Measurements from ENCODE around the gene NGB.

DNA sequence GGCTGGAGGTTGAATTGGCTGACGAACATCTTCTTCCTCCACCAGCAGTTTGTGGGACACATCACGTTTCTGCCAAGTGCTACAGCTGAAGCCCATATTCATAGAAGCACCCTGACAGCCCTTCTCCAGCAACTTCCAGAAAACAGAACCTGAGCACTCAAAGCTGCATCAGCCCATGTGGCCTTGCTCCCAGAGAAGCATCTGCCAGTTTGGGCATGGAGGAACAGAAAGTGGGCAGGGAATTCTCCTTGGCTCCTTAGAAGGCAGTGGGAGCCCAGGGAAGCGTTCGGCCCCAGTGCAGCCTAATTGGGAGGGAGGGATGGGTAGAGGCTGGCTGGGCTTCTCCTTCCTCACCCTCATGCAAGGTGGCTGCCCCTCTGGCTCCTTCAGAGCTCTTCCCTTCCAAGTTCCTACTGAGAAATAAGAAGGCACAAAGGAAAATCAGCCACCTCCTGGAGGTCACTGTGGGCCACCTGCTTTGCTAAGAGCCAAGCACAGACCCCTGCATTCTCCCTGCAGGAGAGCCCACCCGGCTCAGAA lies 4.1 kb upstream of the NGB start:
- TF ChIP-seq POLR2A (IDR thresholded peaks at IDR 0.05; ENCODE audit: low read depth), result no peak
- TF ChIP-seq CTCF (IDR thresholded peaks at IDR 0.05), result no peak
- TF ChIP-seq EP300 (IDR thresholded peaks at IDR 0.05), result no peak

All from esophagus muscularis mucosa (tissue), 4 donors.